OCI-LY7 (cell line): ENCODE data around the gene SLC25A25. TPM values are rescaled to one million over a fixed set of nuclear protein-coding genes. Genes with fewer than 3 reads are reported as not detected.
"Not testable (repeated sequence)": the region's sequence is repeated elsewhere in the genome, so short reads cannot be mapped to it uniquely, and the experiment has no call there.

Experiments
- BruUV-seq: library from RNA; stranded (reverse); fragments of 400-500 nt; replicated peaks from 2 replicates; lab custom pipeline; 2021; lab: Mats Ljungman, UMichigan
- CTCF ChIA-PET: fragments of 300-600 bp; sonication (Branson Sonifier 250); formaldehyde crosslinking; loops from one replicate; lab custom pipeline; 2022; ENCODE audit warnings: antibody characterized with exemption; ENCODE audit not compliant: unreplicated experiment; lab: Charles Lee
- POLR2A ChIA-PET: fragments of 300-600 bp; sonication (Branson Sonifier 250); formaldehyde crosslinking; loops from one replicate; lab custom pipeline; 2022; ENCODE audit warnings: antibody characterized with exemption; lab: Charles Lee
- DNase-seq: peaks from one replicate; pipeline ENCODE4 v3.0.0-alpha.2; 2015; ENCODE audit warnings: low spot score
- H2AFZ ChIP-seq: fragments of 200-600 bp; sonication (generic), shearing (Covaris generic); 2 replicates; pipeline ENCODE4 v1.6.1; 2014; ENCODE audit warnings: mild to moderate bottlenecking, antibody characterized with exemption, low read length, moderate library complexity
- H3K27ac ChIP-seq: fragments of 200-600 bp; sonication (generic); 2 replicates; pipeline ENCODE4 v1.5.1; 2014; ENCODE audit warnings: mixed run types, low read depth, mild to moderate bottlenecking, moderate library complexity, low read length, inconsistent platforms; ENCODE audit not compliant: poor library complexity, severe bottlenecking
- H3K36me3 ChIP-seq: fragments of 200-600 bp; sonication (generic); 2 replicates; pipeline ENCODE4 v1.6.1; 2014; ENCODE audit warnings: mild to moderate bottlenecking, antibody characterized with exemption, low read length, moderate library complexity, mixed read lengths; ENCODE audit not compliant: insufficient read depth
- H3K4me1 ChIP-seq: fragments of 200-600 bp; sonication (generic); 2 replicates; pipeline ENCODE4 v1.5.1; 2014; ENCODE audit warnings: mild to moderate bottlenecking, low read length; ENCODE audit not compliant: insufficient read depth, poor library complexity, severe bottlenecking
- H3K4me2 ChIP-seq: fragments of 200-600 bp; sonication (generic); 2 replicates; pipeline ENCODE4 v1.6.1; 2014; ENCODE audit warnings: mild to moderate bottlenecking, low read length
- H3K4me3 ChIP-seq: fragments of 200-600 bp; sonication (generic); 2 replicates; pipeline ENCODE4 v1.5.1; 2014; ENCODE audit warnings: mild to moderate bottlenecking, low read depth, low read length; ENCODE audit not compliant: poor library complexity, severe bottlenecking
- H3K79me2 ChIP-seq: fragments of 200-600 bp; sonication (generic); 2 replicates; pipeline ENCODE4 v1.6.1; 2016; ENCODE audit warnings: low read depth, mild to moderate bottlenecking, low read length, moderate library complexity, mixed read lengths; ENCODE audit not compliant: insufficient read depth
- H3K9me2 ChIP-seq: fragments of 200-600 bp; sonication (generic); 2 replicates; pipeline ENCODE4 v1.6.1; 2016; ENCODE audit warnings: mild to moderate bottlenecking, low read length, mixed read lengths; ENCODE audit not compliant: insufficient read depth
- H3K9me3 ChIP-seq: fragments of 200-600 bp; sonication (generic); 2 replicates; pipeline ENCODE4 v1.6.1; 2014; ENCODE audit warnings: mild to moderate bottlenecking, mixed run types, low read length, mixed read lengths
- H4K20me1 ChIP-seq: fragments of 200-600 bp; sonication (generic); 2 replicates; pipeline ENCODE4 v1.6.1; 2014; ENCODE audit warnings: mild to moderate bottlenecking, antibody characterized with exemption, low read length, moderate library complexity, mixed read lengths; ENCODE audit not compliant: insufficient read depth
- EZH2phosphoT487 ChIP-seq: fragments of 200-600 bp; sonication (generic); IDR thresholded peaks from 2 replicates; pipeline ENCODE4 v1.6.1; 2018; ENCODE audit warnings: low read depth, borderline replicate concordance, mild to moderate bottlenecking, mixed run types, antibody characterized with exemption, low read length, moderate library complexity, mixed read lengths
- intact Hi-C: fragments of 100-400 bp; cut with micrococcal nuclease; formaldehyde crosslinking; loops from one replicate; pipeline ENCODE4 v1.10.0; 2022; ENCODE audit not compliant: unreplicated experiment
- total RNA-seq, 2 experiments: library from RNA; depleted of rRNA in 1 of 2; stranded (reverse); fragments of >200 nt in 1 of 2; shearing (Covaris generic) in 1 of 2; gene quantifications; 2 replicates each; pipeline ENCODE4 v1.2.3, GENCODE V29; 2014 to 2022
- TF ChIP-seq, protein P1 (sequence below): fragments of 200-600 bp; sonication (generic); conservative IDR thresholded peaks from 2 replicates; pipeline ENCODE4 v1.5.1; 2014; ENCODE audit warnings: mild to moderate bottlenecking, antibody characterized with exemption, low read length, moderate library complexity, mixed read lengths

The SLC25A25 gene
- total RNA-seq, 2 experiments from 2014 or later = 17.6 to 21.4 TPM

DNA sequence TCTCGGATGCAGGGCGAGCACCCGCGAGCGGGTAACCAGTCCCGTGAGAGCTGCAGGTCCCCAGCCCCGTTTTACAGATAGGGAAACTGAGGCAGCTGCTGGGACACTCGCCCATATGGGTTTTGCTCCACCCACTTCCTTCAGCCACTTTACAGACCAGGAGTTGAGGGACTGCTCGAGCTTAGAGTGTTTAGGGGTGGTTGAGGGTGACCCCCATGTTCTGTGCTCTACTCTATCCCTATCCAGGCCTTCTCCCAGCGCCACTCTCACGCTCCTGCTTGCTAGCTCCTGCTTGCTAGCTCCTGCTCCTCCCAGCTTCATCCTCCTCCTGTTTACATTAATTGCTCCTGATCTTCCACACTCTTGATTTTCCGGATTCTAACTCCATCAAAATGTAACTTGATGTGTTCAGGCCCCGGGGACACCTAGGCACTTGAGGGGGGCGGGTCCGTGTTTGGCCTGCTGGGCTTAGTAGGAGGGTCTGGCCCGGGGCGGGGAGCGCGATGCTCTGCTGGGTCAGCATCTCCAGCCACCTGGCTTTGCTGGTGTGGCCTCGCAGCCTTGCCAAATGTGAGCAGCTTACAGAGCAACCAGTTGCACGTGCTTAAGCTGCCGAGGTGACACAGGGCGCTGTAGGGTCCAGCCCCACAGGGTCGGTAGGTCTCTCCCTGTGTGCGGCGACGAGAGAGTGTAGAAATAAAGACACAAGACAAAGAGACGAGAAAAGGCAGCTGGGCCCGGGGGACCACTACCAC is 61.0 kb downstream of the SLC25A25 start:
- ChIA-PET POLR2A (interaction anchor here (0.6 to 0.8 kb wide), 4 partner anchors 29 to 108 kb away, joined by 3 to 5 read pairs (median 3); no protein-coding TSS in a partner anchor), CTCF (interaction anchor here (1.6 kb wide), 1 partner anchor 11 kb away, joined by 7 read pairs; no protein-coding TSS in a partner anchor)
- H3K27ac ChIP-seq = peak overlapping the region; percentile 85
- intact Hi-C loops = loop anchor here (1.0 to 5.0 kb wide), 2 partner anchors 31 to 63 kb away; partner anchors contain the start of genes BBLN and CIZ1
- peak overlapping the region; percentile 95 for H3K4me2 ChIP-seq
- H2AFZ ChIP-seq = peak overlapping the region; percentile 87
- DNase-seq = no peak
- H3K36me3 ChIP-seq = peaks cover 17% of the 10 kb centered on the region
- no peaks in the 10 kb centered on the region for H3K9me2 ChIP-seq
- H3K4me1 ChIP-seq = peaks cover 26% of the 10 kb centered on the region
- peak overlapping the region; percentile 84 for H3K4me3 ChIP-seq
- BruUV-seq = no TSS peak
- peaks cover 24% of the 10 kb centered on the region for H3K79me2 ChIP-seq
- no peaks in the 10 kb centered on the region for H3K9me3 ChIP-seq
- 0 out of 2 replicates have a peak, but pooled peaks cover 12% of the 10 kb centered on the region for H4K20me1 ChIP-seq
- TF ChIP-seq, protein P1, sequence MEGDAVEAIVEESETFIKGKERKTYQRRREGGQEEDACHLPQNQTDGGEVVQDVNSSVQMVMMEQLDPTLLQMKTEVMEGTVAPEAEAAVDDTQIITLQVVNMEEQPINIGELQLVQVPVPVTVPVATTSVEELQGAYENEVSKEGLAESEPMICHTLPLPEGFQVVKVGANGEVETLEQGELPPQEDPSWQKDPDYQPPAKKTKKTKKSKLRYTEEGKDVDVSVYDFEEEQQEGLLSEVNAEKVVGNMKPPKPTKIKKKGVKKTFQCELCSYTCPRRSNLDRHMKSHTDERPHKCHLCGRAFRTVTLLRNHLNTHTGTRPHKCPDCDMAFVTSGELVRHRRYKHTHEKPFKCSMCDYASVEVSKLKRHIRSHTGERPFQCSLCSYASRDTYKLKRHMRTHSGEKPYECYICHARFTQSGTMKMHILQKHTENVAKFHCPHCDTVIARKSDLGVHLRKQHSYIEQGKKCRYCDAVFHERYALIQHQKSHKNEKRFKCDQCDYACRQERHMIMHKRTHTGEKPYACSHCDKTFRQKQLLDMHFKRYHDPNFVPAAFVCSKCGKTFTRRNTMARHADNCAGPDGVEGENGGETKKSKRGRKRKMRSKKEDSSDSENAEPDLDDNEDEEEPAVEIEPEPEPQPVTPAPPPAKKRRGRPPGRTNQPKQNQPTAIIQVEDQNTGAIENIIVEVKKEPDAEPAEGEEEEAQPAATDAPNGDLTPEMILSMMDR = no peak
- TF ChIP-seq EZH2phosphoT487 = no peak

DNA sequence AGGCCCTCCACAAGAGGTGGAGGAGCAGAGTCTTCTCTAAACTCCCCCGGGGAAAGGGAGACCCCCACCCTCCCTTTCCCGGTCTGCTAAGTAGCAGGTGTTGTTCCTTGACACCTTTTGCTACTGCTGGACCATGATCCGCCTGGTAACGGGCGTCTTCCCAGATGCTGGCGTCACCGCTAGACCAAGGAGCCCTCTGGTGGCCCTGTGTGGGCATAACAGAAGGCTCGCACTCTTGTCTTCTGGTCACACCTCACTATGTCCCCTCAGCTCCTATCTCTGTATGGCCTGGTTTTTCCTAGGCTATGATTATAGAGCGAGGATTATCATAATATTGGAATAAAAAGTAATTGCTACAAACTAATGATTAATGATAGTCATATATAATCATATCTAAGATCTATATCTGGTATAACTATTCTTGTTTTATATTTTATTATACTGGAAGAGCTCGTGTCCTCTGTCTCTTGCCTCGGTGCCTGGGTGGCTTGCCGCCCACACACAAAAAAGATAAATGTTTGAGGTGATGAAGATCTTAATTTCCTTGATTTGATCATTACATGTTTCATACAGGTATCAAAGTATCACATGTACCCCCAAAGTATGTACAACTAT is 62.1 kb downstream of the SLC25A25 start:
- intact Hi-C loops = loop anchor here (5.0 kb wide), 1 partner anchor 62 kb away; the partner anchor contains the start of gene CIZ1
- POLR2A ChIA-PET = not testable (repeated sequence)

DNA sequence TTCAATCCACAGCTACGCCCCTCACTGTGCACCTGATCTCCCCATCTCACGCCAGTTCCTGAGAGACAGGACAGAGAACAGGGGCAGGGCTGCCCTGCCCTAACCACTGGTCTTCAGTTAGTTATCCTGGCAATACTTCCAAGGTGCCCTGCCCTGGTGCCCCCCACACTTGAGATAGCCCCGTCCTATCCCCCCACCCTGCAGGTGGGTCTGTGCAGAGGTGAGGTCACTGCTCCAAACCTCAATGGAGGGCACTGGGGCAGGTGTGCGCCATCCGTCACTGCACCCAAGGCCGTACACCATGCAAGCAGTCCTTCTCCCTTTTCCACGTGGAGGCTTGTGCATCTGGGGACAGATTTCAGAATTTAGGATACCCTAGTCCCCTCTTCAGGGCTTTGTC is 62.6 kb downstream of the SLC25A25 start:
- H3K27ac ChIP-seq, H3K9me3 ChIP-seq, intact Hi-C loops, H3K4me3 ChIP-seq, H4K20me1 ChIP-seq, CTCF ChIA-PET, H3K9me2 ChIP-seq, BruUV-seq, H3K36me3 ChIP-seq, H3K4me2 ChIP-seq, DNase-seq, POLR2A ChIA-PET, H2AFZ ChIP-seq: not testable (repeated sequence)
- Histone ChIP-seq H3K79me2 (peaks cover 18% of the 10 kb centered on the region), H3K4me1 (peaks cover 16% of the 10 kb centered on the region)

More for the DNA sequence above, 62.1 kb downstream of the SLC25A25 start:
- Histone ChIP-seq H4K20me1 (0 out of 2 replicates have a peak, but pooled peaks cover 11% of the 10 kb centered on the region), H3K79me2 (peaks cover 24% of the 10 kb centered on the region), H3K4me1 (peaks cover 22% of the 10 kb centered on the region)
- H3K4me2 ChIP-seq, H2AFZ ChIP-seq, H3K9me2 ChIP-seq, H3K4me3 ChIP-seq, DNase-seq, H3K9me3 ChIP-seq, CTCF ChIA-PET, H3K27ac ChIP-seq, H3K36me3 ChIP-seq, BruUV-seq: not testable (repeated sequence)
- TF ChIP-seq, protein P1 = peak; percentile 51; the same call in 1 of the 2 replicates

DNA sequence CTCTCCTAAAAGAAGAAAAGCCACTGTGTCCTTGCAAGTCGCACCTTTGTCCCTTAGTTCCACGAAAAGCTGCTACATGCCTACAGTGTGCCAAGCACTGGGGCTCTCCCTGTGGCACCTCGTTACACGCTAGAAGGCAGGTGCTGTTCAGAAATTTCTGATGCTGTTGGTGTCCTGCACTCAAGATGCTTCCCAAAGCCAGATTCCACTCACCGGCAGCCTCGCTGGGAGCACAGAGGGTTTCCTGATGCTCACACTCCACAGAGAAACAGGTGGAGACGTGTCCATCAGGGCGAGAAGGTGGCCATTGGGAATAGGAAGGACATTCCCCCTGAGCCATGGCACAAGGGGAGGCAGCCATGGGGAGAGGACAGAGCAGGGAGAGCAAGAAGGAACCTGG is 63.3 kb downstream of the SLC25A25 start:
- DNase-seq, H3K4me2 ChIP-seq, H3K4me3 ChIP-seq, POLR2A ChIA-PET, H3K9me2 ChIP-seq, CTCF ChIA-PET, H2AFZ ChIP-seq, H3K27ac ChIP-seq, H3K9me3 ChIP-seq, H4K20me1 ChIP-seq, H3K4me1 ChIP-seq, BruUV-seq, intact Hi-C loops, H3K36me3 ChIP-seq: not testable (repeated sequence)
- peaks cover 11% of the 10 kb centered on the region for H3K79me2 ChIP-seq
